Activated CD4-positive, alpha-beta T cell treated with anti-CD3 and anti-CD28 coated beads for 48 hours (primary cell): ENCODE measurements around the gene HOXA4.

ENCODE experiments used
- DNase-seq: peaks from one replicate; pipeline ENCODE4 v3.0.0-alpha.2; 2020

Gene HOXA4

GRCh38 chr7:27169658-27170425 is 39.3 kb upstream of the HOXA4 start:
- DNase-seq, result no peak

- peak; percentile 62 for DNase-seq
Measured at GRCh38 chr7:27168265-27168947, 37.8 kb upstream of the HOXA4 start.

- no peak for DNase-seq
Measured at GRCh38 chr7:27167916-27168264, 37.3 kb upstream of the HOXA4 start.

GRCh38 chr7:27166531-27167505 is 36.3 kb upstream of the HOXA4 start:
- DNase-seq, result no peak

GRCh38 chr7:27165996-27166530 is 35.5 kb upstream of the HOXA4 start:
- no peak for DNase-seq

- no peak for DNase-seq
Measured at GRCh38 chr7:27165089-27165995, 34.8 kb upstream of the HOXA4 start, which contains the start of gene HOXA9. Gene HOXA9, minus strand, starts transcription at chr7:27165537. Its CDS starts 80 bp downstream, at chr7:27165457.

- DNase-seq, result no peak
Measured at GRCh38 chr7:27164367-27165088, 34.0 kb upstream of the HOXA4 start.

GRCh38 chr7:27164045-27164366 is 33.4 kb upstream of the HOXA4 start:
- no peak for DNase-seq

- no peak for DNase-seq
Measured at GRCh38 chr7:27163288-27164044, 32.9 kb upstream of the HOXA4 start.

GRCh38 chr7:27162561-27163287 is 32.2 kb upstream of the HOXA4 start:
- DNase-seq, result no peak

- no peak for DNase-seq
Measured at GRCh38 chr7:27161721-27162560, 31.4 kb upstream of the HOXA4 start.

- DNase-seq, result no peak
Measured at GRCh38 chr7:27161214-27161720, 30.7 kb upstream of the HOXA4 start.

- DNase-seq, result peak; percentile 89
Measured at GRCh38 chr7:27160546-27161213, 30.1 kb upstream of the HOXA4 start.

- DNase-seq, result no peak
Measured at GRCh38 chr7:27160145-27160545, 29.6 kb upstream of the HOXA4 start.

- no peak for DNase-seq
Measured at GRCh38 chr7:27159266-27160144, 28.9 kb upstream of the HOXA4 start.

- DNase-seq, result no peak
Measured at GRCh38 chr7:27158436-27159265, 28.1 kb upstream of the HOXA4 start.
